Tibial nerve (tissue), 4 donors: ENCODE measurements around the gene HPCA. TPM values are rescaled to one million over a fixed set of nuclear protein-coding genes. Genes with fewer than 3 reads are reported as not detected.

Source experiments
- DNase-seq, 2 donors: peaks; one replicate each; pipeline ENCODE4 v3.0.0-alpha.2; 2019; ENCODE audit warnings: low spot score in 2 of 2
- H3K27ac ChIP-seq, 4 donors: fragments of 200-600 bp; sonication (generic) in 3 of 4; one replicate each; pipeline ENCODE4 v1.5.1; 2017 to 2019; ENCODE audit warnings: mild to moderate bottlenecking in 1 of 4
- H3K27me3 ChIP-seq, 2 donors: fragments of 200-600 bp; sonication (generic) in 1 of 2; one replicate each; pipeline versions ENCODE4 v1.5.1 to v1.6.0; 2017 to 2019
- H3K36me3 ChIP-seq, 3 donors: fragments of 200-600 bp; sonication (generic); one replicate each; pipeline ENCODE4 v1.5.1; 2018 to 2019
- H3K4me1 ChIP-seq, 4 donors: fragments of 200-600 bp; sonication (generic) in 3 of 4; one replicate each; pipeline ENCODE4 v1.5.1; 2017 to 2019
- H3K4me3 ChIP-seq, 4 donors: fragments of 200-600 bp; sonication (generic) in 3 of 4; one replicate each; pipeline ENCODE4 v1.5.1; 2017 to 2019; ENCODE audit warnings: mild to moderate bottlenecking in 1 of 4, moderate library complexity in 1 of 4
- H3K9me3 ChIP-seq, 4 donors: fragments of 200-600 bp; sonication (generic) in 3 of 4; one replicate each; pipeline ENCODE4 v1.5.1; 2017 to 2019
- EP300 ChIP-seq, 2 donors: sonication (generic); formaldehyde crosslinking; IDR thresholded peaks; one replicate each; pipeline ENCODE4 v1.6.1; 2017; ENCODE audit warnings: antibody characterized with exemption in 2 of 2, mild to moderate bottlenecking in 1 of 2
- POLR2A ChIP-seq, 2 donors: fragments of 450-650 bp; IDR thresholded peaks; one replicate each; pipeline ENCODE4 v1.6.1; 2017; ENCODE audit warnings: antibody characterized with exemption in 2 of 2, mild to moderate bottlenecking in 2 of 2, moderate library complexity in 2 of 2
- WGBS, 2 donors: methylation state at CpG; one replicate each; pipeline ENCODE4 v1.1.5; 2018; 5-methylcytosine and 5-hydroxymethylcytosine counted together
- total RNA-seq, 4 donors: library from RNA; depleted of rRNA; stranded (reverse); fragments of >200 nt; gene quantifications; one replicate each; pipeline ENCODE4 v1.1.0, GENCODE V29; 2016
- TF ChIP-seq, protein P1 (sequence below), 5 experiments: fragments of 200-600 bp in 3 of 5; fragments of 450-650 bp in 2 of 5; sonication (generic) in 3 of 5; IDR thresholded peaks; one replicate each; pipeline ENCODE4 v1.5.1; 2016 to 2019; ENCODE audit warnings: antibody characterized with exemption in 5 of 5, mild to moderate bottlenecking in 3 of 5, moderate library complexity in 2 of 5

The HPCA gene
- total RNA-seq, 4 donors from 2014 or later = not detected

DNA sequence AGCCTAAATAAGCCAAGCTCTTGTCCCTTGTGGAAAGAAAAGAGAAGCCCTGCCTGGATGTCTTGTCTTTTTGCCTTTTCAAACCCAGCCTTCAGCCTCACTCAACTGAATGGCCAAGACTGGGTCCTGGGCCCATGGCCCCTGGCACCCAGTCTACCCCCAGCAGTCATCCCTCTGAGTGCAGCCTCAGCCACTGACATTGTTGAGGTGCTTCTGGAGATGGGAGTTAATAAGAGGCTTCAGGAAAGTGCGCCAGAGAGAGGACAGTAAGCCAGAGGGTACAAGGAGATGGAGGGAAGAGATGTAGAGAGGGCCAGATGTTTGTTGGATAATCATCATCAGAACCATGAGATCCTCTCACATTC is 22.4 kb upstream of the HPCA start:
- 88 to 97% methylated on average over 1 of the region's 1 CpG for WGBS, 2 donors
- no peak overlapping the region for H3K27ac ChIP-seq
- no peaks in the 10 kb centered on the region for H3K27me3 ChIP-seq
- DNase-seq = no peak
- H3K36me3 ChIP-seq = peaks cover 0 to 84% (median 0%) of the 10 kb centered on the region in 3 donors
- H3K4me1 ChIP-seq = peaks cover 0 to 7% (median 0%) of the 10 kb centered on the region in 4 donors
- TF ChIP-seq, protein P1, sequence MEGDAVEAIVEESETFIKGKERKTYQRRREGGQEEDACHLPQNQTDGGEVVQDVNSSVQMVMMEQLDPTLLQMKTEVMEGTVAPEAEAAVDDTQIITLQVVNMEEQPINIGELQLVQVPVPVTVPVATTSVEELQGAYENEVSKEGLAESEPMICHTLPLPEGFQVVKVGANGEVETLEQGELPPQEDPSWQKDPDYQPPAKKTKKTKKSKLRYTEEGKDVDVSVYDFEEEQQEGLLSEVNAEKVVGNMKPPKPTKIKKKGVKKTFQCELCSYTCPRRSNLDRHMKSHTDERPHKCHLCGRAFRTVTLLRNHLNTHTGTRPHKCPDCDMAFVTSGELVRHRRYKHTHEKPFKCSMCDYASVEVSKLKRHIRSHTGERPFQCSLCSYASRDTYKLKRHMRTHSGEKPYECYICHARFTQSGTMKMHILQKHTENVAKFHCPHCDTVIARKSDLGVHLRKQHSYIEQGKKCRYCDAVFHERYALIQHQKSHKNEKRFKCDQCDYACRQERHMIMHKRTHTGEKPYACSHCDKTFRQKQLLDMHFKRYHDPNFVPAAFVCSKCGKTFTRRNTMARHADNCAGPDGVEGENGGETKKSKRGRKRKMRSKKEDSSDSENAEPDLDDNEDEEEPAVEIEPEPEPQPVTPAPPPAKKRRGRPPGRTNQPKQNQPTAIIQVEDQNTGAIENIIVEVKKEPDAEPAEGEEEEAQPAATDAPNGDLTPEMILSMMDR (IDR thresholded peaks at IDR 0.05) = no peak
- TF ChIP-seq POLR2A (IDR thresholded peaks at IDR 0.05) = no peak
- no peak for TF ChIP-seq EP300 (IDR thresholded peaks at IDR 0.05)
- H3K4me3 ChIP-seq = no peak overlapping the region
- no peaks in the 10 kb centered on the region for H3K9me3 ChIP-seq

GRCh38 chr1:32864375-32865019 is 21.8 kb upstream of the HPCA start:
- 91 to 96% methylated on average over 8 of the region's 8 CpGs for WGBS, 2 donors
- H3K9me3 ChIP-seq = no peaks in the 10 kb centered on the region
- H3K4me1 ChIP-seq = peaks cover 0 to 7% (median 0%) of the 10 kb centered on the region in 4 donors
- H3K4me3 ChIP-seq = no peak overlapping the region
- DNase-seq = no peak
- TF ChIP-seq, protein P1 (IDR thresholded peaks at IDR 0.05) = no peak
- TF ChIP-seq POLR2A (IDR thresholded peaks at IDR 0.05) = no peak
- TF ChIP-seq EP300 (IDR thresholded peaks at IDR 0.05) = no peak
- H3K27me3 ChIP-seq = no peaks in the 10 kb centered on the region
- peaks cover 0 to 81% (median 0%) of the 10 kb centered on the region in 3 donors for H3K36me3 ChIP-seq
- no peak overlapping the region for H3K27ac ChIP-seq

- TF ChIP-seq, protein P1 (IDR thresholded peaks at IDR 0.05) = no peak
- TF ChIP-seq EP300 (IDR thresholded peaks at IDR 0.05) (no peak), POLR2A (IDR thresholded peaks at IDR 0.05) (no peak)
- Histone ChIP-seq H3K4me3 (no peak overlapping the region), H3K36me3 (peaks cover 0 to 69% (median 0%) of the 10 kb centered on the region in 3 donors), H3K9me3 (no peaks in the 10 kb centered on the region), H3K4me1 (peaks cover 0 to 14% (median 4%) of the 10 kb centered on the region in 4 donors), H3K27me3 (peaks cover 0 to 8% of the 10 kb centered on the region in 2 donors), H3K27ac (no peak overlapping the region)
- no peak for DNase-seq
- 49 to 51% methylated on average over 3 of the region's 3 CpGs for WGBS, 2 donors
These were observed 20.5 kb upstream of the HPCA start for GRCh38 chr1:32865639-32866405.

- H3K9me3 ChIP-seq = no peaks in the 10 kb centered on the region
- no peak overlapping the region for H3K4me3 ChIP-seq
- H3K27ac ChIP-seq = no peak overlapping the region
- peaks cover 0 to 56% (median 0%) of the 10 kb centered on the region in 3 donors for H3K36me3 ChIP-seq
- no peak for DNase-seq
- WGBS, 2 donors = 85 to 86% methylated on average over 5 of the region's 5 CpGs
- H3K4me1 ChIP-seq = peaks cover 0 to 20% (median 6%) of the 10 kb centered on the region in 4 donors
- TF ChIP-seq EP300 (IDR thresholded peaks at IDR 0.05) = no peak
- no peak for TF ChIP-seq POLR2A (IDR thresholded peaks at IDR 0.05)
- TF ChIP-seq, protein P1 (IDR thresholded peaks at IDR 0.05) = no peak
- peaks cover 0 to 17% of the 10 kb centered on the region in 2 donors for H3K27me3 ChIP-seq
These were observed 19.1 kb upstream of the HPCA start for GRCh38 chr1:32867151-32867550.

GRCh38 chr1:32867671-32868070 is 18.6 kb upstream of the HPCA start:
- TF ChIP-seq POLR2A (IDR thresholded peaks at IDR 0.05) (no peak), EP300 (IDR thresholded peaks at IDR 0.05) (no peak)
- TF ChIP-seq, protein P1 (IDR thresholded peaks at IDR 0.05) = no peak
- 95% methylated on average over 7 of the region's 7 CpGs for WGBS, 2 donors
- DNase-seq = no peak
- Histone ChIP-seq H3K27me3 (peaks cover 0 to 21% of the 10 kb centered on the region in 2 donors), H3K27ac (no peak overlapping the region), H3K36me3 (peaks cover 0 to 51% (median 0%) of the 10 kb centered on the region in 3 donors), H3K4me3 (no peak overlapping the region), H3K9me3 (no peaks in the 10 kb centered on the region), H3K4me1 (peaks cover 0 to 25% (median 9%) of the 10 kb centered on the region in 4 donors)
